ENCODE data around the gene S100A7A.
"Not testable (repeated sequence)": the region's sequence is repeated elsewhere in the genome, so short reads cannot be mapped to it uniquely, and the experiment has no call there.

Gene S100A7A

GRCh38 chr1:153422450-153423068 lies 6.2 kb downstream of the S100A7A start:
- DNase-seq (ENCODE audit: low spot score): peak; percentile 62

GRCh38 chr1:153426809-153427208 lies 10.5 kb downstream of the S100A7A start:
- no peak for DNase-seq (ENCODE audit: low spot score)

- DNase-seq (ENCODE audit: low spot score): no peak
Observed at GRCh38 chr1:153428073-153428638, 11.8 kb downstream of the S100A7A start.

GRCh38 chr1:153428791-153429190 lies 12.5 kb downstream of the S100A7A start:
- DNase-seq (ENCODE audit: low spot score): no peak

GRCh38 chr1:153429266-153430165 lies 13.2 kb downstream of the S100A7A start:
- no peak for DNase-seq (ENCODE audit: low spot score)

- no peak for DNase-seq (ENCODE audit: low spot score)
Observed at GRCh38 chr1:153430166-153430553, 13.8 kb downstream of the S100A7A start.

GRCh38 chr1:153430561-153430960 lies 14.2 kb downstream of the S100A7A start:
- DNase-seq (ENCODE audit: low spot score): no peak

- DNase-seq (ENCODE audit: low spot score): no peak
Observed at GRCh38 chr1:153431002-153431401, 14.7 kb downstream of the S100A7A start.

- DNase-seq (ENCODE audit: low spot score): no peak
Observed at GRCh38 chr1:153431427-153431826, 15.1 kb downstream of the S100A7A start.

- DNase-seq (ENCODE audit: low spot score): no peak
Observed at GRCh38 chr1:153431928-153432327, 15.6 kb downstream of the S100A7A start.

GRCh38 chr1:153432874-153433681 lies 16.8 kb downstream of the S100A7A start:
- DNase-seq (ENCODE audit: low spot score): no peak

GRCh38 chr1:153434746-153435455 lies 18.6 kb downstream of the S100A7A start:
- DNase-seq (ENCODE audit: low spot score): no peak

GRCh38 chr1:153437236-153437635 lies 20.9 kb downstream of the S100A7A start:
- DNase-seq (ENCODE audit: low spot score): no peak

GRCh38 chr1:153438599-153438998 lies 22.3 kb downstream of the S100A7A start:
- no peak for DNase-seq (ENCODE audit: low spot score)

GRCh38 chr1:153439273-153439672 lies 23.0 kb downstream of the S100A7A start:
- DNase-seq (ENCODE audit: low spot score): no peak

GRCh38 chr1:153441238-153441755 lies 25.0 kb downstream of the S100A7A start:
- no peak for DNase-seq (ENCODE audit: low spot score)

- no peak for DNase-seq (ENCODE audit: low spot score)
Observed at GRCh38 chr1:153443486-153443885, 27.2 kb downstream of the S100A7A start.

- DNase-seq (ENCODE audit: low spot score): no peak
Observed at GRCh38 chr1:153444078-153444477, 27.8 kb downstream of the S100A7A start.

- no peak for DNase-seq (ENCODE audit: low spot score)
Observed at GRCh38 chr1:153447498-153448170, 31.3 kb downstream of the S100A7A start.

GRCh38 chr1:153448851-153449250 lies 32.5 kb downstream of the S100A7A start:
- DNase-seq (ENCODE audit: low spot score): not testable (repeated sequence)

GRCh38 chr1:153456396-153456795 lies 40.1 kb downstream of the S100A7A start:
- no peak for DNase-seq (ENCODE audit: low spot score)

Data from GM03348 (cell line).